ENCODE results near the gene MTFMT. TPM values are rescaled to one million over a fixed set of nuclear protein-coding genes. Genes with fewer than 3 reads are reported as not detected.
A peak's percentile ranks its signal among the peaks of the same experiment; 100 is the strongest.

Gene MTFMT
- total and polyA plus RNA-seq, 2 of the 13 experiments (the other 11 are each of a cell fraction or from before 2014, with no cell fraction given): 9.9 to 23.2 TPM

GRCh38 chr15:65032801-65033537 is 3.5 kb upstream of the MTFMT start:
- DNase-seq (ENCODE audit: low spot score) (peak; percentile 95), FAIRE-seq (peak; percentile 97), ATAC-seq (peak; percentile 94)
- Histone ChIP-seq H3K27ac (ENCODE audit: extremely low read length, insufficient read depth, low read length) (peak overlapping the region; percentile 31), H3K4me1 (ENCODE audit: insufficient read depth, low read length) (peaks cover 64% of the 10 kb centered on the region), H3K4me3 (replicated peaks in 1 of 3; ENCODE audit: insufficient read depth in 1 of 3, low read depth in 2 of 3, low read length in 3 of 3) (peak overlapping the region; percentile 32 to 52 (median 34); a peak in 5 of 6 replicates), H3K4me2 (ENCODE audit: low read depth, low read length) (peak overlapping the region; percentile 70), H2AFZ (ENCODE audit: low read length) (peak overlapping the region; percentile 82), H4K20me1 (ENCODE audit: insufficient read depth, low read length) (no peaks in the 10 kb centered on the region), H3K36me3 (replicated peaks in 1 of 2; ENCODE audit: control insufficient read depth in 1 of 2, insufficient read depth in 2 of 2, low read length in 2 of 2) (no peaks in the 10 kb centered on the region), H3K9ac (ENCODE audit: insufficient read depth, low read depth, low read length) (peak overlapping the region; percentile 23; the same call in 1 of the 2 replicates), H3K9me3 (ENCODE audit: low read length) (no peaks in the 10 kb centered on the region), H3K27me3 (ENCODE audit: control insufficient read depth in 1 of 2, insufficient read depth in 2 of 2, low read length in 2 of 2) (no peaks in the 10 kb centered on the region; a peak in 1 of 5 replicates), H3K79me2 (ENCODE audit: insufficient read depth, low read length) (peaks cover 10% of the 10 kb centered on the region)
- intact Hi-C loops (cut with micrococcal nuclease; ENCODE audit: unreplicated experiment): loop anchor here (1.0 to 10.0 kb wide), 8 partner anchors 12 to 264 kb away; partner anchors contain the start of genes CLPX, RNU5A-1 and SLC51B
- no TSS peak for BruUV-seq (replicated peaks)
- in situ Hi-C loops (cut with HindIII; ENCODE audit: extremely low pct_ligation_motif_present, low pct_unique_long_range_greater_than_20kb): loop anchor here (10.0 kb wide), 2 partner anchors 52 to 262 kb away; partner anchors contain the start of gene RNU5A-1
- POLR2A ChIA-PET: interaction anchor here (0.7 to 1.5 kb wide), 6 partner anchors 12 to 267 kb away, joined by 3 to 7 read pairs (median 4); partner anchors contain the start of genes CLPX and SLC51B
- CTCF ChIA-PET (ENCODE audit: low intra/inter-chr PET ratio, low total read pairs): interaction anchor here (0.7 to 3.1 kb wide), 14 partner anchors 18 to 302 kb away, joined by 3 to 56 read pairs (median 5); no protein-coding TSS in a partner anchor
- under 1% methylated on average over 6 of the region's 13 CpGs for WGBS (ENCODE audit: low lambda C conversion rate)
- TF ChIP-seq ZNF121 (CRISPR knock-in tag; IDR thresholded peaks at IDR 0.05) (peak; percentile 41; the same call in 1 of the 2 replicates), REPIN1 (CRISPR knock-in tag; IDR thresholded peaks at IDR 0.05; ENCODE audit: borderline replicate concordance, low read depth) (peak; percentile 92), DDIT3 (CRISPR knock-in tag; IDR thresholded peaks at IDR 0.05) (no peak), FOXA3 (CRISPR knock-in tag; IDR thresholded peaks at IDR 0.05) (peak; percentile 67; the same call in 1 of the 2 replicates), ZNF619 (CRISPR knock-in tag; IDR thresholded peaks at IDR 0.05) (0 out of 2 replicates have a peak, but pooled peaks have one; percentile 28), NFKB2 (CRISPR knock-in tag; IDR thresholded peaks at IDR 0.05; ENCODE audit: borderline replicate concordance) (peak; percentile 62; the same call in 1 of the 2 replicates), ZNF263 (CRISPR knock-in tag; IDR thresholded peaks at IDR 0.05) (no peak), SATB2 (CRISPR knock-in tag; IDR thresholded peaks at IDR 0.05) (no peak), ZNF563 (CRISPR knock-in tag; IDR thresholded peaks at IDR 0.05) (no peak), NFKBIZ (CRISPR knock-in tag; IDR thresholded peaks at IDR 0.05) (peak; percentile 18; the same call in 1 of the 2 replicates), CHD4 (IDR thresholded peaks at IDR 0.05; ENCODE audit: borderline replicate concordance, low read length) (peak; percentile 58; the same call in 1 of the 2 replicates), XRCC5 (optimal IDR thresholded peaks at IDR 0.05; ENCODE audit: low read length) (peak; percentile 92), ERF (CRISPR knock-in tag; IDR thresholded peaks at IDR 0.05) (peak; percentile 89; the same call in 1 of the 2 replicates), KLF12 (CRISPR knock-in tag; IDR thresholded peaks at IDR 0.05; ENCODE audit: borderline replicate concordance) (0 out of 2 replicates have a peak, but pooled peaks have one; percentile 21), KAT8 (CRISPR knock-in tag; IDR thresholded peaks at IDR 0.05) (peak; percentile 46), ZNF572 (CRISPR knock-in tag; IDR thresholded peaks at IDR 0.05) (0 out of 2 replicates have a peak, but pooled peaks have one; percentile 47)
- TF ChIP-seq, protein P1, sequence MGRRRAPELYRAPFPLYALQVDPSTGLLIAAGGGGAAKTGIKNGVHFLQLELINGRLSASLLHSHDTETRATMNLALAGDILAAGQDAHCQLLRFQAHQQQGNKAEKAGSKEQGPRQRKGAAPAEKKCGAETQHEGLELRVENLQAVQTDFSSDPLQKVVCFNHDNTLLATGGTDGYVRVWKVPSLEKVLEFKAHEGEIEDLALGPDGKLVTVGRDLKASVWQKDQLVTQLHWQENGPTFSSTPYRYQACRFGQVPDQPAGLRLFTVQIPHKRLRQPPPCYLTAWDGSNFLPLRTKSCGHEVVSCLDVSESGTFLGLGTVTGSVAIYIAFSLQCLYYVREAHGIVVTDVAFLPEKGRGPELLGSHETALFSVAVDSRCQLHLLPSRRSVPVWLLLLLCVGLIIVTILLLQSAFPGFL (CRISPR knock-in tag; IDR thresholded peaks at IDR 0.05): no peak
- TF ChIP-seq, protein P2, sequence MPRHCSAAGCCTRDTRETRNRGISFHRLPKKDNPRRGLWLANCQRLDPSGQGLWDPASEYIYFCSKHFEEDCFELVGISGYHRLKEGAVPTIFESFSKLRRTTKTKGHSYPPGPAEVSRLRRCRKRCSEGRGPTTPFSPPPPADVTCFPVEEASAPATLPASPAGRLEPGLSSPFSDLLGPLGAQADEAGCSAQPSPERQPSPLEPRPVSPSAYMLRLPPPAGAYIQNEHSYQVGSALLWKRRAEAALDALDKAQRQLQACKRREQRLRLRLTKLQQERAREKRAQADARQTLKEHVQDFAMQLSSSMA (CRISPR knock-in tag; IDR thresholded peaks at IDR 0.05): peak; percentile 65; the same call in 1 of the 2 replicates
- TF ChIP-seq, protein P3, sequence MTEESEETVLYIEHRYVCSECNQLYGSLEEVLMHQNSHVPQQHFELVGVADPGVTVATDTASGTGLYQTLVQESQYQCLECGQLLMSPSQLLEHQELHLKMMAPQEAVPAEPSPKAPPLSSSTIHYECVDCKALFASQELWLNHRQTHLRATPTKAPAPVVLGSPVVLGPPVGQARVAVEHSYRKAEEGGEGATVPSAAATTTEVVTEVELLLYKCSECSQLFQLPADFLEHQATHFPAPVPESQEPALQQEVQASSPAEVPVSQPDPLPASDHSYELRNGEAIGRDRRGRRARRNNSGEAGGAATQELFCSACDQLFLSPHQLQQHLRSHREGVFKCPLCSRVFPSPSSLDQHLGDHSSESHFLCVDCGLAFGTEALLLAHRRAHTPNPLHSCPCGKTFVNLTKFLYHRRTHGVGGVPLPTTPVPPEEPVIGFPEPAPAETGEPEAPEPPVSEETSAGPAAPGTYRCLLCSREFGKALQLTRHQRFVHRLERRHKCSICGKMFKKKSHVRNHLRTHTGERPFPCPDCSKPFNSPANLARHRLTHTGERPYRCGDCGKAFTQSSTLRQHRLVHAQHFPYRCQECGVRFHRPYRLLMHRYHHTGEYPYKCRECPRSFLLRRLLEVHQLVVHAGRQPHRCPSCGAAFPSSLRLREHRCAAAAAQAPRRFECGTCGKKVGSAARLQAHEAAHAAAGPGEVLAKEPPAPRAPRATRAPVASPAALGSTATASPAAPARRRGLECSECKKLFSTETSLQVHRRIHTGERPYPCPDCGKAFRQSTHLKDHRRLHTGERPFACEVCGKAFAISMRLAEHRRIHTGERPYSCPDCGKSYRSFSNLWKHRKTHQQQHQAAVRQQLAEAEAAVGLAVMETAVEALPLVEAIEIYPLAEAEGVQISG (CRISPR knock-in tag; IDR thresholded peaks at IDR 0.05): peak; percentile 59; the same call in 1 of the 2 replicates
